Measurements from ENCODE around the gene RFX2.

DNA sequence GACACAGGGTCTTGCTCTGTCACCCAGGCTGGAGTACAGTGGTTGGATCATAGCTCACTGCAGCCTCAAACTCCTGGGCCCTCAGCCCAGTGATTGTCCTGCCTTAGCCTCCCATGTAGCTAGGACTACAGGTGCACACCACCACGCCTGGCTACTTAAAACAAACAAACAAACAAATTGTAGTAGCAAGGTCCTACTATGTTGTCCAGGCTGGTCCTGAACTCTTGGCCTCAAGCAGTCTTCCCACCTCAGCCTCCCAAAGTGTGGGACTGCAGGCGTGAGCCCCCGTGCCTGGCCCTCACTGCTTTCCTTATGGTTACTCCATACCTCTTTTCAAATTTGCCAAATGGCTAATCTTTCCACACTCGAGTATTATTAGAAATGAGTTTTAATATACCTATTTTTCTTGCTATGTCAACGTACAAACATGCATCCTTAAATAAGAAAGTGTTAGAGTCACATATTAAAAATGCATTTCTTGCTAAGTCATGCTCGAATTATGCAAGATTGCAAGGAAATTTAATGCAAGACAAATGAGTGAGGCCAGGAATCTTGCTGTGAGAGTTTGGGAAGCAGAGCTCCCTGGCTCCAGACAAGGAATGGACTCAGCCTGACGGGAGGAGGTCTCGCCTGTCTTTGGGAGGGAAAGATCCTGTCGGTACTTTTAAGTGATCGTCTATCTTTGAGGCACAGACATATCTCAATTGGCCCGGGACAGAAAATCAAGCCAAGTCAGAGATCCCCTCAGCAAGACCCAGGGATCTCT lies 39.4 kb downstream of the RFX2 start:
- TF ChIP-seq, protein P1, sequence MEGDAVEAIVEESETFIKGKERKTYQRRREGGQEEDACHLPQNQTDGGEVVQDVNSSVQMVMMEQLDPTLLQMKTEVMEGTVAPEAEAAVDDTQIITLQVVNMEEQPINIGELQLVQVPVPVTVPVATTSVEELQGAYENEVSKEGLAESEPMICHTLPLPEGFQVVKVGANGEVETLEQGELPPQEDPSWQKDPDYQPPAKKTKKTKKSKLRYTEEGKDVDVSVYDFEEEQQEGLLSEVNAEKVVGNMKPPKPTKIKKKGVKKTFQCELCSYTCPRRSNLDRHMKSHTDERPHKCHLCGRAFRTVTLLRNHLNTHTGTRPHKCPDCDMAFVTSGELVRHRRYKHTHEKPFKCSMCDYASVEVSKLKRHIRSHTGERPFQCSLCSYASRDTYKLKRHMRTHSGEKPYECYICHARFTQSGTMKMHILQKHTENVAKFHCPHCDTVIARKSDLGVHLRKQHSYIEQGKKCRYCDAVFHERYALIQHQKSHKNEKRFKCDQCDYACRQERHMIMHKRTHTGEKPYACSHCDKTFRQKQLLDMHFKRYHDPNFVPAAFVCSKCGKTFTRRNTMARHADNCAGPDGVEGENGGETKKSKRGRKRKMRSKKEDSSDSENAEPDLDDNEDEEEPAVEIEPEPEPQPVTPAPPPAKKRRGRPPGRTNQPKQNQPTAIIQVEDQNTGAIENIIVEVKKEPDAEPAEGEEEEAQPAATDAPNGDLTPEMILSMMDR (conservative IDR thresholded peaks at IDR 0.05; ENCODE audit: low read length) = no peak
- no peak for TF ChIP-seq EZH2phosphoT487 (IDR thresholded peaks at IDR 0.05; ENCODE audit: borderline replicate concordance)

Data from Loucy (cell line).